Cardiac septum (tissue), 1 donor: ENCODE measurements around the gene RUSF1. TPM values are rescaled to one million over a fixed set of nuclear protein-coding genes. Genes with fewer than 3 reads are reported as not detected.
A peak's percentile ranks its signal among the peaks of the same experiment; 100 is the strongest.

ENCODE experiments used
- DNase-seq: peaks from one replicate; pipeline ENCODE4 v3.0.0-alpha.2; 2020; ENCODE audit warnings: low spot score
- intact Hi-C: fragments of 100-400 bp; cut with DNase I; formaldehyde crosslinking; loops from one replicate; pipeline ENCODE4 v1.14.0; 2022
- total RNA-seq: library from RNA; stranded (reverse); fragmentation: NEBNext Ultra II Directional; extraction: Animal tissue kit (Norgen Biotek cat#: 25700); gene quantifications from one replicate; pipeline ENCODE4 v1.2.1, GENCODE V29; 2021
- donor health status: DM: no; HTN: no; CAD: no.

RUSF1 gene
- total RNA-seq, 1 donor from 2014 or later, result 32.6 TPM

DNA sequence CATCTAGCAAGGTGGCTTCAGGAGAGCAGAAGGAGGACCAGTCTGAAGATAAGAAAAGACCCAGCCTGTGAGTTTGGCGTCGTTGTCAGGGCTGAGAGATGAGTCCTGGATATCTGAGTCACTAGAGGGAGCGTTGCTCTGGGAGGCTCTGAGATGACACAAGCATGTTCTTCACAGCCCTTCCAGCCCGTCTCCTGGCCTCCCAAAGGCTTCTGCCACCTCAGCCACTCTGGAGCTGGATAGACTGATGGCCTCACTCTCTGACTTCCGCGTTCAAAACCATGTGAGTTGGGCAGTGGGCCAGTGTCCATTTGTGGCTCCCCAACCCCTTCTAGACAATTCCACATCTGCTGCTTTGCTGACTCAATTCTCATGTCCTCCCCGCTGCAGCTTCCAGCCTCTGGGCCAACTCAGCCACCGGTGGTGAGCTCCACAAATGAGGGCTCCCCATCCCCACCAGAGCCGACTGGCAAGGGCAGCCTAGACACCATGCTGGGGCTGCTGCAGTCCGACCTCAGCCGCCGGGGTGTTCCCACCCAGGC, 33.9 kb downstream of the RUSF1 start:
- no peak for DNase-seq
- intact Hi-C loops, result loop anchor here (2.0 kb wide), 1 partner anchor 35 kb away; the partner anchor contains the start of gene RUSF1

DNA sequence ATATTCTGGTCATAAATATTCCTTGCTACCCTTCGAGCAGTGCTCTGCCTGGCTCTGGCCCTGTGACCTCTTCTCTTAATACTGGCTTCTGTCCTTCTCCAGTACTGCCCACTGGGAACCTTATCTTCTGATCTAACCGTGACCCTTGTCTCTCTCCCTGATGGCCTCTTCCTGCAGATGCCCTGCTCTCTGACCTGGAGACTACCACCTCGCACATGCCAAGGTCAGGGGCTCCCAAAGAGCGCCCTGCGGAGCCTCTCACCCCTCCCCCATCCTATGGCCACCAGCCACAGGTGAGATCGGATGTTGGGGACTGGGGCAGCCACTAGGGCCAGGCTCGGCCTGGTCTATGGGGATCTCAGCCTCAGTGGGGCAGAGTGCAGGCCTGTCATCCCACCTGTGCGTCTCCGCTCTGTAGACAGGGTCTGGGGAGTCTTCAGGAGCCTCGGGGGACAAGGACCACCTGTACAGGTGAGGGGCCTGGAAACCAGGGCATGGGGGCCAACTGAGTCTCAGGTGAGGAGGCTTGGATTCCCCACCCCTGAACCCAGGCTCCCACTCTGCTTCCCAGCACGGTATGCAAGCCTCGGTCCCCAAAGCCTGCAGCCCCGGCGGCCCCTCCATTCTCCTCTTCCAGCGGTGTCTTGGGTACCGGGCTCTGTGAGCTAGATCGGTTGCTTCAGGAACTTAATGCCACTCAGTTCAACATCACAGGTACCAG, 34.8 kb downstream of the RUSF1 start:
- no peak for DNase-seq
- intact Hi-C loops, result no loop called here

DNA sequence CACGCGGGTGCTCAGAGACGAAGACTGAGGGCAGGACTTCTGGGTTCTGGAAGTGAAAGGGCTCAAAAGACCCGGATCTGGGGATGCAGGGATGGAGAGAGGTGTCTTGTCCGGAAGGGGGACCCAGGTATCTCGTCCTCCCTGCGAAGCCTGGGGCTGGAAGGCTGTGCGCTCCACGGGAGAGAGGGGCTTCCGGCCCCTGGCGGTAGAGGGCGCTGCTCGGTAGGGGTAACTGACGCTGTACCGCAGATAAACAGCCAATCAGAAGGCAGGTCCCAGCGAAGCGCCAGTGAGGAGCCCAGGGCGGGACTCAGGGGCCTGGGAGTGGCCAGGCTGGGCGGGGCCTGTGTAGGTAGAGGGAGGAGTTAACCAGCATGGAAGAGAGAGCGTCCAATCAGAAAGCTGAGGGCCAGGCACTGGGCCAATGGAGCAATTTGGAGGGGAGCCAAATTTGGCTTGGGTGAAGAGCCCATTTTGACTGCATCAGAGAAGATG, 35.4 kb downstream of the RUSF1 start:
- DNase-seq, result peak; percentile 94
- intact Hi-C loops, result no loop called here

- intact Hi-C loops, result no loop called here
- no peak for DNase-seq
Measured at GRCh38 chr16:31471875-31472708, 36.1 kb downstream of the RUSF1 start, which contains the start of gene TGFB1I1. Gene TGFB1I1 (plus strand): TSS chr16:31472152. CDS start chr16:31472189, 37 bp downstream.

GRCh38 chr16:31471241-31471874, 36.8 kb downstream of the RUSF1 start:
- intact Hi-C loops, result no loop called here
- no peak for DNase-seq

DNA sequence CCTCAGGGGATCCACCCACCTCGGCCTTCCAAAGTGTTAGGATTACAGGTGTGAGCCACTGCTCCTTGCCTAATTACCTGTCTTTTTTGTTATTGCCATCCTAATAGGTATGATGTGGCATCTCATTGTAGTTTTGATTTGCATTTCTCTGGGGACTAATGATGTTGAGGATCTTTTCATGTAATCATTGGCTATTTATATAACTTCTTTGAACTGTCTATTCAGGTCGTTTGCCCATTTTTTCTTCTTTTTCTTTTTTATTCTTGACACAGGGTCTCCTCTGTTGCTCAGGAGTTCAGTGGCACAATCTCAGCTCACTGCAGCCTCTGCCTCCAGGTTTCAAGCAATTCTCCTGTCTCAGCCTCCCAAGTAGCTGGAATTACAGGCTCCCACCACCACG, 37.6 kb downstream of the RUSF1 start:
- intact Hi-C loops, result no loop called here
- no peak for DNase-seq

DNA sequence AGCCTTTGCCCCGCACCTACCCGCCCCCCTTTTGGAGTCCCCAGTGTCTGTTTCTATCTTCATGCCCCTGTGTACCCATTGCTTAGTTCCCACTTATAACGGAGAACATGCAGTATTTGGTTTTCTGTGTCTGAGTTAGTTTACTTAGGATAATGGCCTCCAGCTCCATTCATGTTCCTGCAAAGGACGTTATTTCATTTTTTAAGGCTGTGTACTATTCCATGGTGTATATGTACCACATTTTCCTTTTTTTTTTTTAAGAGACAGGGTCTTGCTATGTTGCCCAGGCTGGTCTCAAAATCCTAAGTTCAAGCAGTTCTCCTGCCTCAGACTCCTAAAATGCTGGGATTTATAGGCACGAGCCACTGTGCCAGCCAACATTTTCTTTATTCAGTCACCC, 40.3 kb downstream of the RUSF1 start:
- no peak for DNase-seq
- intact Hi-C loops, result no loop called here

- no peak for DNase-seq
- intact Hi-C loops, result no loop called here
Measured at GRCh38 chr16:31467151-31467773, 40.9 kb downstream of the RUSF1 start.

DNA sequence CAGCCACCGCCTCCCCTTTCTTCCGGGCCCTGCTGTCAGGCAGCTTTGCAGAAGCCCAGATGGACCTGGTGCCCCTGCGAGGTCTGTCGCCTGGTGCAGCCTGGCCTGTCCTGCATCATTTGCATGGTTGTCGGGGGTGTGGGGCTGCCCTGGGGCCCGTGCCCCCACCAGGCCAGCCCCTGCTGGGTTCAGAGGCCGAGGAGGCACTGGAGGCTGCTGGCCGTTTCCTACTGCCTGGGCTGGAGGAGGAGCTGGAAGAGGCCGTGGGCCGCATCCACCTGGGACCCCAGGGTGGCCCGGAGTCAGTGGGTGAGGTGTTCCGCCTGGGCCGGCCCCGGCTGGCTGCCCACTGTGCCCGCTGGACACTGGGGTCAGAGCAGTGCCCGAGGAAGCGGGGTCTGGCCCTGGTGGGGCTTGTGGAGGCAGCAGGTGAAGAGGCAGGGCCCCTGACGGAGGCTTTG, 41.8 kb downstream of the RUSF1 start:
- DNase-seq, result no peak
- intact Hi-C loops, result no loop called here

- DNase-seq, result no peak
- intact Hi-C loops, result no loop called here
Measured at GRCh38 chr16:31465788-31466370, 42.3 kb downstream of the RUSF1 start.

- DNase-seq, result no peak
- intact Hi-C loops, result no loop called here
Measured at GRCh38 chr16:31464781-31465260, 43.4 kb downstream of the RUSF1 start.

DNA sequence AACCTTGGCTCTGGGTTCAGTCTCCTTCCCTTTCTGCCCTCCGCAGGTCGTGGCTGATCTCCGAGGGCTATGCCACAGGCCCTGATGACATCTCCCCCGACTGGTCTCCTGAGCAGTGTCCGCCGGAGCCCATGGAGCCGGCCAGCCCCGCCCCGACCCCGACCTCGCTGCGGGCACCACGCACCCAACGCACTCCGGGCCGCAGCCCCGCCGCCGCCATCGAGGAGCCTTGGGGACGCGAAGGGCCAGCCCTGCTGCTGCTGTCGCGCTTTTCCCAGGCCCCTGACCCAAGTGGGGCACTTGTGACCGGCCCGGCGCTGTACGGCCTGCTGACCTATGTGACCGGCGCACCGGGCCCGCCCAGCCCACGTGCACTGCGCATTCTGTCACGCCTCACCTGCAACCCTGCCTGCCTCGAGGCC, 43.8 kb downstream of the RUSF1 start:
- intact Hi-C loops, result no loop called here
- DNase-seq, result no peak

GRCh38 chr16:31461921-31462804, 46.0 kb downstream of the RUSF1 start:
- DNase-seq, result no peak

DNA sequence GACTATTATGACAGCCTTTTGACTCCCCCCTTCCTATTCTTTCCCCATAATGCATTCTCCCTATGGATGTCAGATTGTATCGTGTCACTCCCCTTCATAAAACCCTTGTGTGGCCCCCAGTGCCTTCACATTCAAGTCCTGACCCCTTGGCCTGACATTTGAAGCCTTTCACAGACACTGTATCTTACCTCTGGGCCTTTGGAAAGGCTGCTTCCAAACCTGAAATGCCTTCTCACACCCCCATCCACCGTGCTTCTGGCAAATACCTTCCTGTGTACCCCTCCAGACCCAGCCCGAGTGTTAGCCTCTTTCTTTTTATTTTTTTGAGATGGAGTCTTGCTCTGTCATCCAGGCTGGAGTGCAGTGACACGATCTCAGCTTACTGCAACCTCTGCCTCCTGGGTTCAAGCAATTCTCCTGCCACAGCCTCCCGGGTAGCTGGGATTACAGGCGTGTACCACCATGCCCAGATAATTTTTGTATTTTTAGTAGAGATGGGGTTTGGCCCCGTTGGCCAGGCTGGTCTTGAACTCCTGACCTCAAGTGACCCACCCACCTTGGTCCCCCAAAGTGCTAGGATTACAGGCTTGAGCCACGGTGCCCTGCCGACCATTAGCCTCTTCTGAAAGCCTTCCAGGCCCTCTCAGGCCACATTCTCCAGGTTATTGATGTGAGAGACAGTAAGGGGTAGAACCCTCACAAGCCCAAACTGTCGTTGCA, 46.8 kb downstream of the RUSF1 start:
- intact Hi-C loops, result no loop called here
- no peak for DNase-seq

More at GRCh38 chr16:31461921-31462804, 46.0 kb downstream of the RUSF1 start:
- intact Hi-C loops, result no loop called here

DNA sequence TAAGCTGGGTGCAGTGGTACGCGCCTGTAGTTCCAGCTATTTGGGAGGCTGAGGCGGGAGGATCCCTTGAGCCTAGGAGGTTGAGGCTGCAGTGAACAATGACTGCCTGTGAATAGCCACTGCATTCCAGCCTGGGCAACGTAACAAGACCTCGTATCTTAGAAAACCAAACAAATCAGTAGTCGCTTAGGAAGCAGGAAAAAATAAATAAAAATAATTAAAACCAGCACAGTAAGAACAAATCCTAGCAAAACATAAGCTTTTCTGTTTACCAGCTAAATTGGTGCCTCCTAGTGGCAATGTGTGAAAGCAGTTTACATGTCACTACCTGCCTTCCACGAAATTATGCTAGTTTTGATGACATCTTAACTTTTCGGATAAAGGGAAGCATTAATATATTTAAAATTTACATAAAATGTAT, 47.6 kb downstream of the RUSF1 start:
- DNase-seq, result no peak
- intact Hi-C loops, result no loop called here

- intact Hi-C loops, result loop anchor here (5.0 to 10.0 kb wide), 5 partner anchors 47 to 505 kb away; partner anchors contain the start of genes RUSF1, SETD1A and ZNF267
- DNase-seq, result peak; percentile 100
Measured at GRCh38 chr16:31459687-31460581, 48.3 kb downstream of the RUSF1 start.
